SJCRH30 (cell line): ENCODE measurements around the gene OR1D2. TPM values are rescaled to one million over a fixed set of nuclear protein-coding genes. Genes with fewer than 3 reads are reported as not detected.

Source experiments
- total RNA-seq: library from RNA; depleted of rRNA; stranded (reverse); fragments of >200 nt; shearing (Covaris generic); gene quantifications from 2 replicates; pipeline ENCODE4 v1.2.3, GENCODE V29; 2014; rRNA removed

The OR1D2 gene
- total RNA-seq, 1 experiment from 2014 or later: not detected

Other genes starting within 250 kb of the OR1D2 start
- gene OR1D5, start 40.8 kb downstream of the OR1D2 start, total RNA-seq: not detected in 2 replicates
- gene OR1G1, start 23.1 kb upstream of the OR1D2 start, total RNA-seq: not detected in 2 replicates
- not detected in 2 replicates for gene OR1A2, start 93.1 kb upstream of the OR1D2 start, total RNA-seq
- gene OR1A1, start 103.2 kb upstream of the OR1D2 start, total RNA-seq: not detected in 2 replicates
- gene OR3A1, start 193.9 kb upstream of the OR1D2 start, total RNA-seq: 0.06 TPM in 1 of 2 replicates, not detected in the other